ENCODE data around the gene STPG2.

Gene STPG2

GRCh38 chr4:98143001-98143899, at the start of gene STPG2:
TSS of gene STPG2 (minus strand) at chr4:98143476.
- ChIA-PET CTCF (interaction anchor here (0.5 to 1.5 kb wide), 5 partner anchors 8 to 379 kb away, joined by 3 to 8 read pairs (median 3); no protein-coding TSS in a partner anchor), POLR2A (interaction anchor here (1.3 kb wide), 1 partner anchor 118 kb away, joined by 3 read pairs; the partner anchor contains the start of gene RAP1GDS1)
- peak; percentile 89 for DNase-seq (ENCODE audit: extremely low spot score)
- TF ChIP-seq, protein P1, sequence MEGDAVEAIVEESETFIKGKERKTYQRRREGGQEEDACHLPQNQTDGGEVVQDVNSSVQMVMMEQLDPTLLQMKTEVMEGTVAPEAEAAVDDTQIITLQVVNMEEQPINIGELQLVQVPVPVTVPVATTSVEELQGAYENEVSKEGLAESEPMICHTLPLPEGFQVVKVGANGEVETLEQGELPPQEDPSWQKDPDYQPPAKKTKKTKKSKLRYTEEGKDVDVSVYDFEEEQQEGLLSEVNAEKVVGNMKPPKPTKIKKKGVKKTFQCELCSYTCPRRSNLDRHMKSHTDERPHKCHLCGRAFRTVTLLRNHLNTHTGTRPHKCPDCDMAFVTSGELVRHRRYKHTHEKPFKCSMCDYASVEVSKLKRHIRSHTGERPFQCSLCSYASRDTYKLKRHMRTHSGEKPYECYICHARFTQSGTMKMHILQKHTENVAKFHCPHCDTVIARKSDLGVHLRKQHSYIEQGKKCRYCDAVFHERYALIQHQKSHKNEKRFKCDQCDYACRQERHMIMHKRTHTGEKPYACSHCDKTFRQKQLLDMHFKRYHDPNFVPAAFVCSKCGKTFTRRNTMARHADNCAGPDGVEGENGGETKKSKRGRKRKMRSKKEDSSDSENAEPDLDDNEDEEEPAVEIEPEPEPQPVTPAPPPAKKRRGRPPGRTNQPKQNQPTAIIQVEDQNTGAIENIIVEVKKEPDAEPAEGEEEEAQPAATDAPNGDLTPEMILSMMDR (IDR thresholded peaks at IDR 0.05; ENCODE audit: control extremely low read depth, extremely low read depth, low read depth, missing control alignments), result peak; percentile 51

DNA sequence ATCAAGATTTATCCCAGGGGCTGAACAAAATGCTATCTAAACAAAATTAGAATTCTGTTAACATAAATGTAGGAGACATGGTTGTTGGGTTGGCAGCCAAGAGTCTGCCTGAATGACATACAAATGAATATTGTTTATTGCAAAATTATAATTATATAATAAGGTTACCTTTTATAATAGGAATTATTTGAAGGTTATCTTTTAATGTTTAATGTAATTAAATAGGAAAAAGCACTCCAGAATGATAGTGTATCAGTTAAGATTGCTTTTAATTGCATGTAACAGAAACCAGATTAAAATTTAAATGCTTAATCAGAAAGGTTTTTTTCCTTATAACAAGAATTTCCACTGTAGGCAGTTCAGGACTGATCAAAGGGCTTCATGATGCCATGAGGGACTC, 42.0 kb upstream of the STPG2 start:
- ChIA-PET POLR2A (no interaction called here), CTCF (interaction anchor here (0.9 to 1.9 kb wide), 4 partner anchors 9 to 52 kb away, joined by 3 to 7 read pairs (median 4); no protein-coding TSS in a partner anchor)
- DNase-seq (ENCODE audit: extremely low spot score), result no peak
- TF ChIP-seq, protein P1 (IDR thresholded peaks at IDR 0.05; ENCODE audit: control extremely low read depth, extremely low read depth, low read depth, missing control alignments), result no peak

- TF ChIP-seq, protein P1 (IDR thresholded peaks at IDR 0.05; ENCODE audit: control extremely low read depth, extremely low read depth, low read depth, missing control alignments), result no peak
- CTCF ChIA-PET, result interaction anchor here (0.8 to 1.3 kb wide), 3 partner anchors 11 to 27 kb away, joined by 3 to 4 read pairs (median 3); no protein-coding TSS in a partner anchor
- POLR2A ChIA-PET, result no interaction called here
- DNase-seq (ENCODE audit: extremely low spot score), result no peak
Observed at GRCh38 chr4:98181809-98182208, 38.5 kb upstream of the STPG2 start.

- TF ChIP-seq, protein P1 (IDR thresholded peaks at IDR 0.05; ENCODE audit: control extremely low read depth, extremely low read depth, low read depth, missing control alignments), result no peak
- DNase-seq (ENCODE audit: extremely low spot score), result no peak
- CTCF ChIA-PET, result interaction anchor here (1.7 kb wide), 1 partner anchor 13 kb away, joined by 4 read pairs; no protein-coding TSS in a partner anchor
- POLR2A ChIA-PET, result no interaction called here
Observed at GRCh38 chr4:98179951-98180350, 36.7 kb upstream of the STPG2 start.

- ChIA-PET CTCF (interaction anchor here (2.4 kb wide), 1 partner anchor 10 kb away, joined by 7 read pairs; no protein-coding TSS in a partner anchor), POLR2A (no interaction called here)
- no peak for DNase-seq (ENCODE audit: extremely low spot score)
- TF ChIP-seq, protein P1 (IDR thresholded peaks at IDR 0.05; ENCODE audit: control extremely low read depth, extremely low read depth, low read depth, missing control alignments), result no peak
Observed at GRCh38 chr4:98176531-98176930, 33.3 kb upstream of the STPG2 start.

DNA sequence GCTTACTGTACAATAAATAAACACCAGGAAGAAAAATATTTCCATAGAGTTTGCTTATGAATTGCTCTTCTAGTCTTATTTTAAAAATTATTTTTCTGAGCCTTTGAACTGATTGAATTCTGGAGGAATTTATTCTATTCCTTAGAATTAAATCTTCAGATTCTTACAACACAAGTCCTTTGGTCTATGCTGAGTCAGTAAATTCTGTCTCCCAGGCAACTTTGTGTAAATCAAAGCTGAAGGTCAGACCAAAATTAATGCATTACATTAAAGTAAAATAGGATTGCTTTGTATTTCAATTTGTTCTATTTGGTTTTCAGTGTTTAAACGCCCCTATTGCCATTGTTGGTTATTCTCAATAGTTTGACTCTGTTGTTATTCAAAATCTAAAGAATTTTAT, 26.8 kb upstream of the STPG2 start:
- CTCF ChIA-PET, result no interaction called here

More for the DNA sequence above, 26.8 kb upstream of the STPG2 start:
- no peak for DNase-seq (ENCODE audit: extremely low spot score)
- TF ChIP-seq, protein P1 (IDR thresholded peaks at IDR 0.05; ENCODE audit: control extremely low read depth, extremely low read depth, low read depth, missing control alignments), result no peak
- POLR2A ChIA-PET, result no interaction called here

Data from GM10248 (cell line).